ENCODE results near the gene COL15A1.

GRCh38 chr9:98916660-98917059 lies 27.0 kb upstream of the COL15A1 start:
- TF ChIP-seq MYBL2 (CRISPR knock-in tag; IDR thresholded peaks at IDR 0.05) (no peak), MAX (CRISPR knock-in tag; IDR thresholded peaks at IDR 0.05) (no peak), NR2C2 (CRISPR knock-in tag; IDR thresholded peaks at IDR 0.05) (no peak), NFYB (CRISPR knock-in tag; conservative IDR thresholded peaks at IDR 0.05; ENCODE audit: low read depth) (no peak), FOXK1 (CRISPR knock-in tag; IDR thresholded peaks at IDR 0.05) (no peak), AFF4 (CRISPR knock-in tag; IDR thresholded peaks at IDR 0.05; ENCODE audit: borderline replicate concordance) (no peak), MXD4 (CRISPR knock-in tag; IDR thresholded peaks at IDR 0.05; ENCODE audit: borderline replicate concordance) (no peak), SP1 (CRISPR knock-in tag; conservative IDR thresholded peaks at IDR 0.05) (no peak), AR (CRISPR knock-in tag; IDR thresholded peaks at IDR 0.05) (no peak), TCF7 (CRISPR knock-in tag; IDR thresholded peaks at IDR 0.05; ENCODE audit: low read depth) (no peak)
- TF ChIP-seq, protein P1, sequence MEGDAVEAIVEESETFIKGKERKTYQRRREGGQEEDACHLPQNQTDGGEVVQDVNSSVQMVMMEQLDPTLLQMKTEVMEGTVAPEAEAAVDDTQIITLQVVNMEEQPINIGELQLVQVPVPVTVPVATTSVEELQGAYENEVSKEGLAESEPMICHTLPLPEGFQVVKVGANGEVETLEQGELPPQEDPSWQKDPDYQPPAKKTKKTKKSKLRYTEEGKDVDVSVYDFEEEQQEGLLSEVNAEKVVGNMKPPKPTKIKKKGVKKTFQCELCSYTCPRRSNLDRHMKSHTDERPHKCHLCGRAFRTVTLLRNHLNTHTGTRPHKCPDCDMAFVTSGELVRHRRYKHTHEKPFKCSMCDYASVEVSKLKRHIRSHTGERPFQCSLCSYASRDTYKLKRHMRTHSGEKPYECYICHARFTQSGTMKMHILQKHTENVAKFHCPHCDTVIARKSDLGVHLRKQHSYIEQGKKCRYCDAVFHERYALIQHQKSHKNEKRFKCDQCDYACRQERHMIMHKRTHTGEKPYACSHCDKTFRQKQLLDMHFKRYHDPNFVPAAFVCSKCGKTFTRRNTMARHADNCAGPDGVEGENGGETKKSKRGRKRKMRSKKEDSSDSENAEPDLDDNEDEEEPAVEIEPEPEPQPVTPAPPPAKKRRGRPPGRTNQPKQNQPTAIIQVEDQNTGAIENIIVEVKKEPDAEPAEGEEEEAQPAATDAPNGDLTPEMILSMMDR (IDR thresholded peaks at IDR 0.05) = no peak
- TF ChIP-seq, protein P2, sequence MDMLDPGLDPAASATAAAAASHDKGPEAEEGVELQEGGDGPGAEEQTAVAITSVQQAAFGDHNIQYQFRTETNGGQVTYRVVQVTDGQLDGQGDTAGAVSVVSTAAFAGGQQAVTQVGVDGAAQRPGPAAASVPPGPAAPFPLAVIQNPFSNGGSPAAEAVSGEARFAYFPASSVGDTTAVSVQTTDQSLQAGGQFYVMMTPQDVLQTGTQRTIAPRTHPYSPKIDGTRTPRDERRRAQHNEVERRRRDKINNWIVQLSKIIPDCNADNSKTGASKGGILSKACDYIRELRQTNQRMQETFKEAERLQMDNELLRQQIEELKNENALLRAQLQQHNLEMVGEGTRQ (CRISPR knock-in tag; IDR thresholded peaks at IDR 0.05) = no peak

Data from WTC11 (cell line).